T-helper 17 cell (primary cell): ENCODE data around the gene CYP2A7. TPM values are rescaled to one million over a fixed set of nuclear protein-coding genes. Genes with fewer than 3 reads are reported as not detected.
"Not testable (repeated sequence)": the region's sequence is repeated elsewhere in the genome, so short reads cannot be mapped to it uniquely, and the experiment has no call there.

Source experiments
- ATAC-seq: fragments of 150-1000 bp; cut with Tn5 transposase; 2 replicates; pipeline ENCODE4 v1.10.0; 2021; ENCODE audit warnings: mild to moderate bottlenecking, moderate library complexity
- DNase-seq, 3 donors: peaks; one replicate each; pipeline versions ENCODE4 v3.0.0 to v3.0.0-alpha.2; 2020 to 2021
- H3K9me3 ChIP-seq: one replicate; pipeline ENCODE4 v1.7.0; 2013; ENCODE audit warnings: low read length, mild to moderate bottlenecking; ENCODE audit not compliant: control insufficient read depth, poor library complexity, severe bottlenecking
- H3K27ac Mint-ChIP-seq: one replicate; pipeline ENCODE4 v1.8.0; 2022; ENCODE audit warnings: mild to moderate bottlenecking, moderate library complexity, mixed read lengths
- H3K27me3 Mint-ChIP-seq: one replicate; pipeline ENCODE4 v1.8.0; 2022; ENCODE audit warnings: mixed read lengths
- H3K36me3 Mint-ChIP-seq: one replicate; pipeline ENCODE4 v1.8.0; 2022; ENCODE audit warnings: low read depth, mixed read lengths
- H3K4me1 Mint-ChIP-seq: one replicate; pipeline ENCODE4 v1.8.0; 2022; ENCODE audit warnings: mild to moderate bottlenecking, mixed read lengths
- H3K4me3 Mint-ChIP-seq: one replicate; pipeline ENCODE4 v1.8.0; 2022; ENCODE audit warnings: mild to moderate bottlenecking, moderate library complexity, mixed read lengths
- total RNA-seq, 4 donors: library from RNA in 2 of 4; stranded (reverse) in 2 of 4; gene quantifications; one replicate each; pipeline ENCODE4 v1.2.3 and lab custom pipeline; 2022 to 2026

Gene CYP2A7, protein sequence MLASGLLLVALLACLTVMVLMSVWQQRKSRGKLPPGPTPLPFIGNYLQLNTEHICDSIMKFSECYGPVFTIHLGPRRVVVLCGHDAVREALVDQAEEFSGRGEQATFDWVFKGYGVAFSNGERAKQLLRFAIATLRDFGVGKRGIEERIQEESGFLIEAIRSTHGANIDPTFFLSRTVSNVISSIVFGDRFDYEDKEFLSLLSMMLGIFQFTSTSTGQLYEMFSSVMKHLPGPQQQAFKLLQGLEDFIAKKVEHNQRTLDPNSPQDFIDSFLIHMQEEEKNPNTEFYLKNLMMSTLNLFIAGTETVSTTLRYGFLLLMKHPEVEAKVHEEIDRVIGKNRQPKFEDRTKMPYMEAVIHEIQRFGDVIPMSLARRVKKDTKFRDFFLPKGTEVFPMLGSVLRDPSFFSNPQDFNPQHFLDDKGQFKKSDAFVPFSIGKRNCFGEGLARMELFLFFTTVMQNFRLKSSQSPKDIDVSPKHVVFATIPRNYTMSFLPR
- total RNA-seq (not detected), total RNA-seq (lab: John Stamatoyannopoulos, UW) (0 to 0.08 reads per million in 2 donors)

DNA sequence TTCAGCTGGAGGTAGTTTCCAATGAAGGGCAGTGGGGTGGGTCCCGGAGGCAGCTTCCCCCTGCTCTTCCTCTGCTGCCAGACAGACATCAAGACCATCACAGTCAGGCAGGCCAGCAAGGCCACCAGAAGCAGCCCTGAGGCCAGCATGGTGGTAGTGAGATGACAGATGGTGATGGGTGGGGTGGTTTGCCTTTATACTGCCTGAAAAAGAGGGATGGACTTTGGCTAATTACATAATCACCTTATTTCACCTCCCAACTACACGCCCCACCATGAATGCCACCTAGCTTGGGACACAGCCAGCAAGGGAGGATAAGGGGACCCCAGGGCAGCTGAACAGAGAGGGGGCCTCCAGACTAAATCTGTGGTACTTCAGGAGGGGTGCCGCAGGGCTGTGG, at the start of gene CYP2A7:
CYP2A7 (minus strand) TSS at position 170 of the 400 bp plus-strand sequence; CDS start at position 149, 21 bp downstream.
- H3K4me3 Mint-ChIP-seq, H3K27ac Mint-ChIP-seq, ATAC-seq, H3K9me3 ChIP-seq, H3K4me1 Mint-ChIP-seq, H3K36me3 Mint-ChIP-seq, DNase-seq: not testable (repeated sequence)
- peaks cover 42% of the 10 kb centered on the region for H3K27me3 Mint-ChIP-seq

DNA sequence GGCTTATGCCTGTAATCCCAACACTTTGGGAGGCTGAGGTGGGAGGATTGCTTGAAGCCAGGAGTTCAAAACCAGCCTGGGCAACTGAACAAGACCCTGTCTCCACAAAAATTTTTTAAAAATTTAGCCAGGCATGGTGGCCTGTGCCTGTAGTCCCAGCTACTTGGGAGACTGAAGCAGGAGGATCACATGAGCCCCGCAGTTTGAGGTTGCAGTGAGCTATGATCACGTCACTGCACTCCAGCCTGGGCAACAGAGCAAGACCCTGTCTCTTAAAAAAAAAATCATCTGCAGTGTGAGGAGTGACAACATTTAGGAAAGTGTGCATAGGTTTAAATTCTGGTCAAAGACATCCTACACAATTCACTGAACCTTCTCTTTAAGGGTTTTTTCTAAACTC, 48.8 kb upstream of the CYP2A7 start:
- not testable (repeated sequence) for ATAC-seq, H3K36me3 Mint-ChIP-seq

GRCh38 chr19:40929942-40930341, 47.9 kb upstream of the CYP2A7 start:
- not testable (repeated sequence) for H3K4me3 Mint-ChIP-seq, H3K9me3 ChIP-seq, H3K36me3 Mint-ChIP-seq, H3K4me1 Mint-ChIP-seq, H3K27ac Mint-ChIP-seq, DNase-seq, ATAC-seq
- H3K27me3 Mint-ChIP-seq = peaks cover 40% of the 10 kb centered on the region

More for the DNA sequence above, 48.8 kb upstream of the CYP2A7 start:
- H3K4me1 Mint-ChIP-seq, H3K4me3 Mint-ChIP-seq, H3K9me3 ChIP-seq, DNase-seq, H3K27ac Mint-ChIP-seq: not testable (repeated sequence)
- H3K27me3 Mint-ChIP-seq = peaks cover 44% of the 10 kb centered on the region

DNA sequence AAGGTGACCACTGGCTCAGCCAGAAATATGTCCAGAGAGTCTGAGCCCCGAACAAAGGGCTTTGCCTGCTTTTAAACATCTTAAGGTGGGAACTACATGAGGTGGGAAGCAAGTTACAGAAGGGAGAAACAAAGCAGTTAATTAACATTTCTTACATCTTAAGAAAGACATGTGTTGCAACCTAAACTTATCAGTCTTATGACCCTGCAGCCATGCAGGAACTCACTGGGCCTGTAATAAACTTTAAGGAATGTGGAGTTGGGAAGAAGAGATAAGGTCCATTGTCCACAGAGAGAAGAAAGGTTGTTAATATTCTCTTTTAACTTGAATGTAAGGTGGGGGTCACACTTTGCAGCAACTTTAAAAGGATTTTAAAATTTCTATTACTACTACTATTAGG, 46.8 kb upstream of the CYP2A7 start:
- ATAC-seq (no peak), DNase-seq (no peak)
- H3K4me3 Mint-ChIP-seq = no peak overlapping the region
- no peak overlapping the region for H3K27ac Mint-ChIP-seq
- peaks cover 2% of the 10 kb centered on the region for H3K36me3 Mint-ChIP-seq
- no peaks in the 10 kb centered on the region for H3K9me3 ChIP-seq
- peaks cover 50% of the 10 kb centered on the region for H3K27me3 Mint-ChIP-seq
- peaks cover 2% of the 10 kb centered on the region for H3K4me1 Mint-ChIP-seq

- H3K27me3 Mint-ChIP-seq = peaks cover 54% of the 10 kb centered on the region
- no peaks in the 10 kb centered on the region for H3K9me3 ChIP-seq
- no peak for ATAC-seq
- DNase-seq = no peak
- peaks cover 2% of the 10 kb centered on the region for H3K36me3 Mint-ChIP-seq
- H3K27ac Mint-ChIP-seq = no peak overlapping the region
- H3K4me3 Mint-ChIP-seq = no peak overlapping the region
- no peaks in the 10 kb centered on the region for H3K4me1 Mint-ChIP-seq
These were observed 45.5 kb upstream of the CYP2A7 start for GRCh38 chr19:40927567-40927966.

DNA sequence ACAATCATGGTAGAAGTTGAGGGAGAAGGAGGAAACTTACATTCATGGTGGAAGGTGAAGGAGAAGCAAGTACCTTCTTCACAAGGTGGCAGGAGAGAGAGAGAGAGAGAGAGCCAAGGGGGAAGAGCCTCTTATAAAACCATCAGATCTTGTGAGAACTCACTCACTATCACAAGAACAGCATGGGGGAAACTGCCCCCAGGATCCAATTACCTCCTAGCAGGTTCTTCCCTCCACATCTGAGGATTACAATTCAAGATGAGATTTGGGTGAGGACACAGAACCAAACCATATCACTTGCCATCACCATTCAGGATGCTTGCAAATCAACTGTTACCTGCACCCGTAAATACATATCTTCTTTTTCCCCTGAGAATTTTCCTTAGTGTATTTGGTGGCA, 44.2 kb upstream of the CYP2A7 start:
- not testable (repeated sequence) for ATAC-seq
- H3K27me3 Mint-ChIP-seq = peaks cover 54% of the 10 kb centered on the region

GRCh38 chr19:40923934-40924391, 41.9 kb upstream of the CYP2A7 start:
- no peak overlapping the region for H3K27ac Mint-ChIP-seq
- peaks cover 36% of the 10 kb centered on the region for H3K27me3 Mint-ChIP-seq
- no peak for ATAC-seq
- peaks cover 4% of the 10 kb centered on the region for H3K36me3 Mint-ChIP-seq
- no peak for DNase-seq
- no peak overlapping the region for H3K4me3 Mint-ChIP-seq
- no peaks in the 10 kb centered on the region for H3K4me1 Mint-ChIP-seq
- H3K9me3 ChIP-seq = peaks cover 3% of the 10 kb centered on the region

More for the DNA sequence above, 44.2 kb upstream of the CYP2A7 start:
- DNase-seq, H3K27ac Mint-ChIP-seq, H3K9me3 ChIP-seq, H3K36me3 Mint-ChIP-seq, H3K4me3 Mint-ChIP-seq, H3K4me1 Mint-ChIP-seq: not testable (repeated sequence)

DNA sequence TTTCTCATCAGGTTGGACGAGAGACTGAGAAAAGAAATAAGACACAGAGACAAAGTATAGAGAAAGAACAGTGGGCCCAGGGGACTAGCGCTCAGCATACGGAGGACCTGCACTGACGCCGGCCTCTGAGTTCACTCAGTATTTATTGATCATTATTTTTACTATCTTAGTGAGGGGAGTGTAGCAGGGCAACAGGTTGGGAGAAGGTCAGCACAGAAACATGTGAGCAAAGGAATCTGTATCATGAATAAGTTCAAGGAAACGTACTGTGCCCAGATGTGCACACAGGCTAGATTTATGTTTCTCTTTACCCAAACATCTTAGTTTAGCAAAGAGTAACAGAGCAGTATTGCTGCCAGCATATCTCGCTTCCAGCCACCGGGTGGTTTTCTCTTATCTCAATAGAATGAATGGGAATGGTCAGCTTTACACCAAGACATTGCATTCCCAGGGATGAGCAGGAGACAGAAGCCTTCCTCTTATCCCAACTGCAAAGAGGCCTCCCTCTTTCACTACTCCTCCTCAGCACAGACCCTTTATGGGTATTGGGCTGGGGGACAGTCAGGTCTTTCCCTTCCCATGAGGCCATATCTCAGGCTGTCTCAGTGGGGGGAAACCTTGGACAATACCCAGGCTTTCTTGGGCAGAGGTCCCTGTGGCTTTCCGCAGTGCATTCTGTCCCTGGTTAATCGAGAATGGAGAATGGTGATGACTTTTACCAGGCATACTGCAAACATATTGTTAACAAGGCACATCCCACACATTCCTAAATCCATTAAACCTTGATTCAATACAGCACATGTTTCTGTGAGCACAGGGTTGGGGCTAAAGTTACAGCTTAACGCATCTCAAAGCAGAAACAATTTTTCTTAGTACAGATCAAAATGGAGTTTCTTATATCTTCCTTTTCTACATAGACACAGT, 40.5 kb upstream of the CYP2A7 start:
- not testable (repeated sequence) for DNase-seq, H3K27ac Mint-ChIP-seq, ATAC-seq, H3K4me1 Mint-ChIP-seq, H3K4me3 Mint-ChIP-seq, H3K36me3 Mint-ChIP-seq, H3K9me3 ChIP-seq
- peaks cover 26% of the 10 kb centered on the region for H3K27me3 Mint-ChIP-seq

- Mint-ChIP-seq H3K4me3 (no peak overlapping the region), H3K36me3 (peaks cover 4% of the 10 kb centered on the region), H3K27me3 (peaks cover 26% of the 10 kb centered on the region), H3K4me1 (no peaks in the 10 kb centered on the region), H3K27ac (no peak overlapping the region)
- ATAC-seq (no peak), DNase-seq (no peak)
- peaks cover 3% of the 10 kb centered on the region for H3K9me3 ChIP-seq
These were observed 39.2 kb upstream of the CYP2A7 start for GRCh38 chr19:40921005-40921897.

DNA sequence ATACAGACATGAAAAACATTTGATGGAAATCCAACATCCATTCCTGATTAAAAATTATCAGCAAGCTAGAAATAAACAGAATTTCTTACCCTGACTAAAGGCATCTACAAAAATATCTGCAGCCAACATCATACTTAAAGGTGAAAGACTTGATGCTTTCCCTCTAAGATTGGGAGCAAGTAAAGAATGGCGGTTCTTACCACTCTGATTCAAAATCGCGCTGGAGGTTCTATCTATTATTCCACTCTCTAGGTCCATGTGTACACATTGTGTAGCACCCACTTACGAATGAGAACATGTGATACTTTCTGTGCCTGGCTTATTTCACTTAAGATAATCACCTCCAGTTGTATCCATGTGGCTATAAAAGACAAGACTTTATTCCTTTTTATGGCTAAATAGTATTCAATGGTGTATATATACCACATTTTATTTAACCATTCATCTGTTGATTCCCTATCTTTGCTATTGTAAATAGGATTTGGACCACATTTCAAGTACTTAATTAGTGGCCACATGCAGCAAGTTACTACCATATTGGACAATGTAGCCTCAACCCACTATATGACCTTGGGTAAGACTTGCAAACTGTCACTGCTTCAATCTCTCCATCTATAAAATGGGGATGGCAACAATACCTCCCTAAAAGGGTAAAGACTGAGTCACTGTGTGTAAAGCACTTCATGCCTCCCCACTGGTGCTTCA, 38.4 kb upstream of the CYP2A7 start:
- Mint-ChIP-seq H3K4me1 (no peaks in the 10 kb centered on the region), H3K4me3 (no peak overlapping the region), H3K27ac (no peak overlapping the region), H3K36me3 (peaks cover 4% of the 10 kb centered on the region), H3K27me3 (peaks cover 26% of the 10 kb centered on the region)
- no peak for ATAC-seq
- no peak for DNase-seq
- H3K9me3 ChIP-seq = peaks cover 3% of the 10 kb centered on the region

DNA sequence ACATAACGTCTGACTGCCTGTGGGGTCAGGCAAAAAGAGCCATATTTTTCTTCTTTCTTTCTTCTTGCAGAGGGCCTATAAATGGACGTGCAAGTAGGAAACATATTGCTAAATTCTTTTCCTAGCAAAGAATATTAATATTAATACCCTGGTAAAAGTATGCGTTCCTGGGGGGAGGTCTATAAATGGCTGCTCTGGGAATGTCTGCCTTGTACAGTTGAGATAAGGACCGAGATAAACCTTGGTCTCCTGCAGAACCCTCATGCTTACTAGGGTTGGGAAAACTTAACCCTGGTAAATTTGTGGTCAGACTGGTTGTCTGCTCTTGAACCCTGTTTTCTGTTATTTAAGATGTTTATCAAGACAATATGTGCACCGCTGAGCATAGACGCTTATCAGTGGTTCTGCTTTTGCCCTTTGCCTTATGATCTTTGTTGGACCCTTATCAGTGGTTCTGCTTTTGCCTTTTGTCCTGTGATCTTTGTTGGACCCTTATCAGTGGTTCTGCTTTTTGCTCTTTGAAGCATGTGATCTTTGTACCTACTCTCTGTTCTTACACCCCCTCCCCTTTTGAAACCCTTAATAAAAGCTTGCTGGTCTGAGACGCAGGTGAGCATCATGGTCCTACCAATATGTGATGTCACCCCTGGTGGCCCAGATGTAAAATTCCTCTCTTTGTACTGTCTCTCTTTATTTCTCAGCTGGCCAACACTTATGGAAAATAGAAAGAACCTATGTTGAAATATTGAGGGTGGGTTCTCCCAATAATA, 37.7 kb upstream of the CYP2A7 start:
- H3K4me1 Mint-ChIP-seq, ATAC-seq, H3K36me3 Mint-ChIP-seq, H3K9me3 ChIP-seq, DNase-seq, H3K27ac Mint-ChIP-seq, H3K4me3 Mint-ChIP-seq: not testable (repeated sequence)
- peaks cover 26% of the 10 kb centered on the region for H3K27me3 Mint-ChIP-seq
